CD4-positive, alpha-beta T cell treated with Interleukin-15 for 1 hour (primary cell): ENCODE measurements around the gene RABGAP1.

Source experiments
- DNase-seq: peaks from one replicate; pipeline ENCODE4 v3.0.0-alpha.2; 2020

RABGAP1 gene

DNA sequence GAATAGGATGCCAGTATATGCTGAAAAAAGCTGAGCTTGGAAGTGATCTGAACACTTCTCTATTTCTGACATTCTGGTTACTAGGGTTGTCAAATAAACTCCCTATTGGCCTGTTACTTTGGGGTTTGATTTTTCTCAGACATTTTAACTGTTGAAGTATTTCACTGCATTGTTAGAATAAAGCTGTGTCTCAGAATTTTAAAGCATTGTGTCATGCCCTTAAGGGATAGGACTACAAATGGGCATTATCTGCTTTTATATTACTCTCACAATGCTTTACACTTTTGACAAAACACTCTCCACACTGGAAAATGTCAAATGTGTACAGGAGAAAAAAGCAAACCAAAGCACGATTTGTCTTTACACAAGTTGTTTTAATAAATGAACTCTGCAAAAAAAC, 75.8 kb downstream of the RABGAP1 start:
- DNase-seq, result no peak

DNA sequence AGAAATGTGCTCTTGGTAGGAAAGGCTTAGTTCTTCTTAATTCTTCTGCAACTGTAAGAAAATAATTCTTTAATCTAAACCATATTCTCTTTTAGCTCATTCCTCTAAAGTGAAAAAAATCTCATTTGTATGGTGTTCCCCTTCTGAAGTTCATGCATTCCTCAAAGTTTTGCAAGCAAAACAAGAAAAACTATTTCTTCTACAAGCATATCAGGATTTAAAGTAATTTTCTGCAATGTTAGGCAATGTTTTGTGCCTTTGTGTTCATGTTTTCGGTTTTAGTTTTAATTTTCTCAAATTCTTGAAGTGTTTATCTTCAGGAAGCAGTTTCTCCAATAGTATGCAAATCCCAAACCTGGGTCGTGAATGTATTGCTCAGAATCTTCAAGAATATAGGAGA, 80.0 kb downstream of the RABGAP1 start:
- no peak for DNase-seq

DNA sequence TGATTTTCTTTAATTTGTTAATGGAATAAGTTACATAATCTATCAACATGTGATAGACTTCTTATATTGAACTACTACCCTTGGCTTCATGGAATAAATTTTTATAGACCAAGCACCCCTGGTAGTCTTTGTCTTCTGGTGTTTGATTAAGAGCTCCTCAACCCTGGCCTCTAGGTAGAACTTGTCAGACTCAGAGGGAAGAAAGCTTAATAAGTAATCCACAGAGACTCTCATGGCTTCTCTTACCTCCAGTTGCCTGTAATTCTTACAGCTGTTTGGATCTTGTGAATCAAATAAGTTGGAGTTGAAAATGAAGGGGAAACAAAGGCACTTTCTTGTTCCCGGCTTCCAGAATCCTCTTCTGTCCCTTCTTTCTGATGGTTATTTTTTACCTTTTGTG, 85.6 kb downstream of the RABGAP1 start:
- DNase-seq, result no peak

DNA sequence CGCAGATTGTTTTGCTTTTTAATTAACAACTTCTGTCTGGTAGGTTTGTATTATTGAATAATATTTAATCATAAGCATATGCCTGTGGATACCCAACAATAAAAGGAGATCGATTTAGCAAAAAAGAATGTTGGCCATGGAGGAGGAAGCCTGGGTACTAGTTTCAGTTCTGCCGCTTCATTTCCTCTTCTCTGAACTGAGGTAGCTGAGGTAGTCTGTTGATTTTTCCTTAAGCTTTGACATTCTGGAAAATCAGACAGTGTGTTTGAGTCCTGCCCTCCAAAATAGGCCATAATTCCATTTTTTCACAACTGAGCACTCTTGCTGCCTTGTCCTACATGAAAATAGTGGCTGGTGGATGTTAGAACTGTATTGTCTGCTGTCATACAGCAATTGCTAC, 86.7 kb downstream of the RABGAP1 start:
- no peak for DNase-seq

DNA sequence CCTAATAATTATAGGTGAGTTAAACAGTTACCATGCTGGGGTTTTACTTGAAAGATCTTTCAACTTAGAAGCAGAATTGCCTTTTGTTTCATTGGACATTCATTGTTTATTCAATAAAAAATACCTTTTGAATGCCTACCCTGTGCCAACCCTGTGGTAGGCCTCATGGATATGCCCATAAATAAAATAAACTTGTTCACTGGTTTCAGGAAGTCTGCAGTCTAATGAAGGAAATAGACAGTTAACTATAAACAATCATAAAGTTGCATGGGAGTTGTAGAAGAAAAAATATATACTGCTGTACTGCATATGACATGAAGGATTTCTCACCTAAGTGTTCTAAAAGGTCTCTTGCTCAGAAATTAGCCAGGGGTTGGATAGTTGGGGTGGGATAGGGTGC, 87.3 kb downstream of the RABGAP1 start:
- DNase-seq, result no peak

GRCh38 chr9:123028973-123029372, 88.2 kb downstream of the RABGAP1 start:
- no peak for DNase-seq

DNA sequence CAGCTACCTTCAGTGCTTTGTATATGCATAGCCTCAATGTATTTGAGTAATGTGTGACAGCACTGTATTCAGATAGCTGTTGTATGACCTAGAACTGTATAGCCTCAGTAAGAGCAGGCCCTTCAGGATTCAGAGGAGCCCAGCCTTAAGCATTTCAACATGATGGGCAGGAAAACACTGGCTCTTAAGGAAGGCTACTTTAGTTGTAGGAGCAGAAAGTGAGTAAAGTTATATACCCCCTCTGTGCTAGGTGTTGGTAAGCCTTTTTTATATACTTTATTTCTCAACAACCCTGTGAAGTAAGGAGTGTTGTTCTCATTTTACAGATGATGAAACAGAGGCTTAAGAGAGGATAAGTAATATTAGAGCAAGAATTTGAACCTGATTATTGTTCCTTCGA, 91.1 kb downstream of the RABGAP1 start:
- no peak for DNase-seq

GRCh38 chr9:123033352-123033751, 92.5 kb downstream of the RABGAP1 start, which contains the start of gene GPR21:
TSS of gene GPR21 (plus strand) at chr9:123033667. CDS start at chr9:123034567, 900 bp downstream.
- no peak for DNase-seq

DNA sequence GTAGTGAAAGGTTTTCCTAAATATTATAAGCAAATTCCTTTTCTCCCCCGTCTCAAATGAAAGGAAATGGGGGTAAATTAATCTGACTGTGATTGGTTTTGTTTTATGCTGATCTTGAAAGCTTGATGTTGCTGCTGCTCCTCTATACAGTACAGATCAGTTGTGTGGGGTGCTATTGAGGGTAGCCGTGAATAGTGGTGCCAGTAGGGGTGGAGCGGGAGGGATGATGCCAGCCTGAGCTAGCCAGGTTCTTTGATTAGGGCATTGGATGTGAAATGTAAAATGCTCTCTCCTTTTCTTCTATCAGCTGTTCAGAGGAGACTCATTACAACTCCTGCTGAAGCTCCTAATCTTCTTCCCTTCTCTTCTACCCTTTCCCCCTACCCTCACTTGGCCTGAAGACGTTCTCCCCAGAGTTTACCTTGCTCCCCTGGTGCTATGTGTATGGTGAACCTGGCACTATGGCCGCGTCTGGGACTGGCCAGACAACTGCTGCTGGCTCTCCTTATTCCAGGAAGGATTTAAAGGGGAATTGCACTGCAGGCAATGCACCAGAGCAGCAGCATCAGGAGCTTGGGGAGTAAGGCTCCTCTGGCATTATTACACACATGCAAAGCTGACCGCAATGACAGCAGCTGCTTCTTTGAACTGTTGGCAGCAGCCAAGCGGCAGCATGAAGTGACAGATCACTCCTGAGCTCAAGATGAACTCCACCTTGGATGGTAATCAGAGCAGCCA, 93.2 kb downstream of the RABGAP1 start:
- no peak for DNase-seq

DNA sequence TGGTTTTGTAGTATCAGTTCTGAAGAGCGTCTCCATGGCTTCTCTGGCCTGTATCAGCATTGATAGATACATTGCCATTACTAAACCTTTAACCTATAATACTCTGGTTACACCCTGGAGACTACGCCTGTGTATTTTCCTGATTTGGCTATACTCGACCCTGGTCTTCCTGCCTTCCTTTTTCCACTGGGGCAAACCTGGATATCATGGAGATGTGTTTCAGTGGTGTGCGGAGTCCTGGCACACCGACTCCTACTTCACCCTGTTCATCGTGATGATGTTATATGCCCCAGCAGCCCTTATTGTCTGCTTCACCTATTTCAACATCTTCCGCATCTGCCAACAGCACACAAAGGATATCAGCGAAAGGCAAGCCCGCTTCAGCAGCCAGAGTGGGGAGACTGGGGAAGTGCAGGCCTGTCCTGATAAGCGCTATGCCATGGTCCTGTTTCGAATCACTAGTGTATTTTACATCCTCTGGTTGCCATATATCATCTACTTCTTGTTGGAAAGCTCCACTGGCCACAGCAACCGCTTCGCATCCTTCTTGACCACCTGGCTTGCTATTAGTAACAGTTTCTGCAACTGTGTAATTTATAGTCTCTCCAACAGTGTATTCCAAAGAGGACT, 94.2 kb downstream of the RABGAP1 start:
- no peak for DNase-seq

GRCh38 chr9:123035791-123036190, 95.0 kb downstream of the RABGAP1 start:
- DNase-seq, result no peak

DNA sequence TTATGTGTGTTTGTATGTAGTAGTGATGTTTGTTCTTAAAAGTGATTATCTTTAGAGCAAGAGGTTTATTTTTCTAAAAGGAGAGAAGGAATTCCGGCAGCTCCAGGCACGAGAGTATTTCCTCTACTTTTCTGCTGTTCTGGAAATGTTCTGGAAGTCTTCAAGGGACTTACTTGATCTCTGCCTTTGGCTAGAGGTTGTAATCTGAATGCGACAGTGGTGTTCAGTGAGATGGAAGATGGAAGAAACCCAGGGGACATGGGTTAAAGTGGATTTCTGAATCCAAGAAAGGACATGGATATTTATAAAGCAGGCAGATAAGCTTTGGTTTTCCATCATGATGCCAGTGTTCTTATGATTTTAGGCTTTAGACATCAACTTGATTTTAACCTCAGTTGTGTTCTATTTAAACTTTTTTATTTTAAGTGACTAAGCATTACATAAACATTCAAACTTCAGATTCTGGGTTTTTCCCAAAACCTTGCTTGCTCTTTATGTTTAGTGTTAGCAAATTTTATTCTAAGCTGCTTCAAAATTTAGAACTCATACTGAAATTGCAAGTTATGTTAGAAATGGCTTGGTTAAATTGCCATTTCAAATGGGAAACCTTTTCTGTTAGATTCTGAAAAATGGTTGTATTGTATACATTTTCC, 96.2 kb downstream of the RABGAP1 start:
- DNase-seq, result no peak

DNA sequence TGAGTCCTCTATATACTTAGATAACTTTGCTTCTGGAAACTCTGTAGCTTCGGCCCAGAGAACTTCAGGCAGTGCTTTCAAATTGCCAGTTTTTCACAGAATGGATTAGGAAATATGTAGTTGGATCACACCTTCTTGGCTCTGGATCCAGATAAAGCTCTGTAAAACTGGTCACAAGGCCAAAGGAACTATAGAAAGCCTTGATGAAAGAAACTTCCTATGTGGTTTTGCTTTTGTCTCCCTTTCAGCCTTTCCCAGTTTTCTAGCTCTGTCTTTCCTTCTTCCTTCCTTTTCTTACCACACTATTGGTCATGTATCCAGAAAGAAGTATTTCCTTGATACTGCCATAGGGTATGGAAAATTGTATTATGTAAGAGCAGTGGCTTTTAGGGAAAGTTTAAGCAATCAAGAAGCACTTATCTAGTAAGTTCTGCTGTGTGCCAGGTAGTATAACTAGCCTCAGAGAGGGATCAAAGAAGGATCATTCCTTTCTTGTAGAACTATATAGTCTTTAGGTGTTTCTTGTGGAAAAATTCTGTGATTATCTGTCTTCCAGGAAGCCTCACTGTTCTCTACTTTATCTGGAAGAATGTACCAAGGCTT, 98.9 kb downstream of the RABGAP1 start:
- no peak for DNase-seq

DNA sequence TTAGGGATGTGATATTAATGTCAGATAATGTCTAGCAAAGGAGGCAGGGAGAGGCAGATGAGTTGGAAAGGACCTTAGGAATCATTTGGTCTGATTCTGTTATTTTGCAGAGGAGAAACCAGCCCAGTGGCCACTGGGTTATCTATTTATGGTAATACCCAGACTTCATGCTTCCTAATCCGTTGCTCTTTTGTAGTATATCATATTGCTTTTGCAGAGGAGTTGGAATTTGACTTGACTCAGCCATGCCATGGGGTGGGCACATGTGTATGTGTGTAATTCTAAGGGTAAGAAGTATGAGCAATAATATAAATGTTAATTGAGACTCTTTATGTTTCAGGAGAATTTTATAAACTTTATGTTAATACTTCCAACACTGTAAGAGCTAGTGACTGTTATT, 100.0 kb downstream of the RABGAP1 start:
- DNase-seq, result no peak

- no peak for DNase-seq
Observed at GRCh38 chr9:123041489-123041888, 100.7 kb downstream of the RABGAP1 start.

DNA sequence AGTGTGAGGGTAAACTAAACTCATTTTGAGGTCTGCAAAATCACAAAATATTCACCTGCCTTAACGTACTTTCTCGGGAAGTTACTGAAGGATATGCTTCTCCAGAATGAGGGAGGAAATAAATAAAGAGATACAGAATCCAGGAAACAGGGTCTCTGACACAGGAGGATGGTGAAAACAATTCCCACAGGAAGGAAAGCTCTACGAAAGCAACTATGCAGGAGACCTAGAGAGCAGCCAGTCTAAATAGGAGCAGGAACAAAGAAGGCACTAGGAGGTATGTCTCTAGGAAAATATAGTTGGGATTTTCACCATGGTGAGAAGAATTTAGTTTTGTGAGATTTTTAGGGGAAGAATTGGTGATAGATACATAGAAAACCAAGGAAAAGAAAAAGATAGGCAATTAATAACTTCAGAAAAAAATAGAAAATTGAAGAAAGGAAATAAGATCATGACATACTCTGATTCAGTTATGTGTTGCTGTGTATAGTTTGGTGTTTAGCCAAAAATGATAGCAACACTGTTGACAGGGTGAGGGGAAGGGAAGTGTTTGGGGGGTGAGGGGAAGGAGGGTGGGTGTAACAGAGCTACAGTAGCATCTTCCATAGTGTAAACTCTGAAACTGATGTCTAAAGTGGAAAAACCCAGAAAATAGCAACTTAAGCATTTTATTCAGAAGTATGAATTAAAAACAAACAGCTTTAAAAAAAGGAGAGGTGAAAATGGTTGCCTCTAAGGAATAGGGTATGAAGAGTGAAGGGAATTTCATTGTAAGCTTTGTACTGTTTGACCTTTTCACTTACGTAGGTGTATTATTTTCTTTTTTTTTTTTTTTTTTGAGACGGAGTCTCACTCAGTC, 102.5 kb downstream of the RABGAP1 start:
- DNase-seq, result no peak

GRCh38 chr9:123044586-123044985, 103.8 kb downstream of the RABGAP1 start:
- DNase-seq, result no peak

GRCh38 chr9:123046406-123047195, 105.8 kb downstream of the RABGAP1 start:
- DNase-seq, result no peak

DNA sequence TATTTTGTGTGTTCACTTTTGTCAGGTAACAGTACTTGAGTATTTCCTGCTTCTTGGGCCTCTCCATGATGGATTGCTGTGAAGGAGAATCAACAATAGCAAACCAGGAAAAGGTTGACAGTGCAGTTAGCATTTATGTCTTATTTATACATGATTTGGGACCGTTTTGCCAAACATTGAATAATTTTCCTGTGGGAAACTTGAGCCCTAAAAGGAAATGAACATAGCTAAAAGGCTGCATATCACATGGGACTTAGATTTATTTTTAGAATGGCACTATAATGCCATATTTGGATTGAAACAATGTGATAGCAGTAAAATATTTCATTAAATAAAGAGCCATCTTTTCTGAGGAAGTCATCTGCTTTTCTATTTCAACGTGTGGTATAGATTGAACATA, 107.9 kb downstream of the RABGAP1 start:
- no peak for DNase-seq

DNA sequence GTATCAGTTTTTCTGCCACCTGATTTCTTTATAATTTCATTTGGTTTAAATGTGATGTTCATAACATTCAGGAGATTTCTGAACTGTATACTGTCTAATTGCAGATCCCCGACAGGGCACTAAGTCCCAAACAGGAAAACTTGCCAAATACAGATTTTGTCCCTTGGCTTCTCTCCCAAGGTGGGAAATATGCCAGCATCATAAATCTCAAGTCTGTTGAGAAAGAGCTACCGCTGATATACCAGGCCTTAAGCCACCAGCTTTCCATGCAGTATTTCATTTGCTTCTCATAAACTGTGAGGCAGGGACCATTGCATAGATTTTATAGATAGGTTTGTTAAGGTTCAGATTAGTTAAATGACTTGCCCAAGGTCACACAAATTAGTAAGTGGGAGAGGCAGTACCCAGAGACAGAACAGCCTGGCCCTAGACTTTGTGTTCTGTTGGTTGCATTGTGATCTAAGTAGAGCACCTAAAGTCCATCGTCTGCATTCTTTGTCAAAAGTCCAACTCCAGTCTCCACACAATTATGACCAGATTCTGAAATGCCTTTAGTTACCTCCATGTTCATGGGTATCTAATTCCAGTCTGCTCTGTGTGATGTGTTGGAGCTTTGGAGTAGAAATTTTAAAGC, 108.9 kb downstream of the RABGAP1 start:
- no peak for DNase-seq

DNA sequence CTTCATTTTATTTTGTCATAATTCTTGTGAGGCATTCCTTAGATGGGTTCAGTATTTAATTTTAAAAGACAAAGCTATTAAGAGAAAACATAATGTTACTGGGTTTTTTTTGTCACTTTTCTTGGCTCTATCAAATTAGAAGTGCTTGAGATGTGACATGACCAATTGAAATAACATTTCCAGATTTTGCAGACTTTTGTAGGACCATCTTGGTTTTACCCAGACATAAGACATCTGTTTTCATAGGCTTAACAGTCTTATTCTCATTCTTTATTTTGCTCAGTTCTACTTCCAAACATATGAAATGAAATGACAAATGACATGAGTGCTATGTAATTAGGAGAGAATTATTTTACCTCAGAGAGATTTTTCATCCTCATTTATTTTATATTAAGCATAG, 112.2 kb downstream of the RABGAP1 start:
- no peak for DNase-seq
